HepG2 (cell line): Measurements from ENCODE around the gene COMMD7. TPM values are rescaled to one million over a fixed set of nuclear protein-coding genes. Genes with fewer than 3 reads are reported as not detected.

Source experiments
- CEBPG ChIP-seq: IDR thresholded peaks from 2 replicates; pipeline ENCODE4 v1.6.1; 2016
- DMAP1 ChIP-seq: IDR thresholded peaks from 2 replicates; pipeline ENCODE4 v1.6.1; 2016
- GFI1 ChIP-seq: sonication (generic); formaldehyde crosslinking; IDR thresholded peaks from 2 replicates; pipeline ENCODE4 v1.5.0; 2020; ENCODE audit warnings: missing genetic modification reagents, mild to moderate bottlenecking, borderline replicate concordance
- HOXA3 ChIP-seq: sonication (generic); formaldehyde crosslinking; IDR thresholded peaks from 2 replicates; pipeline ENCODE4 v1.5.0; 2020; ENCODE audit warnings: missing genetic modification reagents
- KDM3A ChIP-seq: IDR thresholded peaks from 2 replicates; pipeline ENCODE4 v1.6.1; 2018; ENCODE audit warnings: low read depth, missing compliant biosample characterization
- LCORL ChIP-seq, 2 experiments: fragments of 450-650 bp in 1 of 2; sonication (generic) in 1 of 2; formaldehyde crosslinking in 1 of 2; IDR thresholded peaks; 2 replicates each; pipeline versions ENCODE4 v1.5.0 to v1.6.1; 2017 to 2020; ENCODE audit warnings: antibody characterized with exemption in 1 of 2, missing genetic modification reagents in 1 of 2
- MEIS2 ChIP-seq: sonication (generic); formaldehyde crosslinking; IDR thresholded peaks from 2 replicates; pipeline ENCODE4 v1.9.0; 2021; ENCODE audit warnings: mild to moderate bottlenecking, missing genetic modification reagents
- NR2F6 ChIP-seq, 2 experiments: IDR thresholded peaks; 2 replicates each; pipeline ENCODE4 v1.6.1; 2016; ENCODE audit warnings: antibody characterized with exemption in 1 of 2, mild to moderate bottlenecking in 1 of 2
- POLR2A ChIP-seq, 2 experiments: IDR thresholded peaks; 2 replicates each; pipeline ENCODE4 v1.6.1; 2011; ENCODE audit warnings: low read depth in 2 of 2, low read length in 2 of 2, mild to moderate bottlenecking in 1 of 2, moderate library complexity in 1 of 2; ENCODE audit not compliant: insufficient read depth in 1 of 2
- POLR2G ChIP-seq: fragments of 200-400 bp; formaldehyde crosslinking; IDR thresholded peaks from 2 replicates; pipeline ENCODE4 v1.6.1; 2018; ENCODE audit warnings: mild to moderate bottlenecking, low read depth, low read length, moderate library complexity
- ZFP82 ChIP-seq: sonication (generic); formaldehyde crosslinking; IDR thresholded peaks from 2 replicates; pipeline ENCODE4 v1.5.1; 2020; ENCODE audit warnings: mild to moderate bottlenecking, missing genetic modification reagents, borderline replicate concordance
- ZNF230 ChIP-seq: sonication (generic); formaldehyde crosslinking; IDR thresholded peaks from 2 replicates; pipeline ENCODE4 v1.4.0; 2020; ENCODE audit warnings: mild to moderate bottlenecking, missing genetic modification reagents
- ZNF331 ChIP-seq: sonication (generic); formaldehyde crosslinking; IDR thresholded peaks from 2 replicates; pipeline ENCODE4 v1.4.0; 2020; ENCODE audit warnings: missing genetic modification reagents
- ZNF850 ChIP-seq: sonication (generic); formaldehyde crosslinking; conservative IDR thresholded peaks from 2 replicates; pipeline ENCODE4 v1.9.0; 2021; ENCODE audit warnings: mild to moderate bottlenecking, missing genetic modification reagents
- polyA plus RNA-seq, 8 experiments: library from polyadenylated mRNA; depleted of rRNA in 3 of 8; stranded (reverse) in 7 of 8; unstranded in 1 of 8; fragments of >200 nt; fragmentation: Illumina TruSeq in 4 of 8; extraction: Trizol in 4 of 8; gene quantifications; 2 replicates each; pipeline versions ENCODE4 v1.2.1 to v1.2.3, GENCODE V29; 2011 to 2016; ENCODE audit warnings: low read depth in 4 of 8, missing spikeins in 1 of 8, mixed read lengths in 1 of 8; ENCODE audit not compliant: insufficient read depth in 1 of 8
- total RNA-seq, 5 experiments: library from RNA; depleted of rRNA; stranded (reverse); fragments of >200 nt; fragmentation: Illumina TruSeq; extraction: Trizol; gene quantifications; 2 replicates each; pipeline ENCODE4 v1.2.3, GENCODE V29; 2016; ENCODE audit warnings: low read depth in 1 of 5
- TF ChIP-seq, protein P1 (sequence below): sonication (generic); formaldehyde crosslinking; IDR thresholded peaks from 2 replicates; pipeline ENCODE4 v1.8.1; 2023; ENCODE audit warnings: missing genetic modification reagents, mild to moderate bottlenecking, borderline replicate concordance
- TF ChIP-seq, protein P2 (sequence below): sonication (generic); formaldehyde crosslinking; IDR thresholded peaks from 2 replicates; pipeline ENCODE4 v1.4.0; 2020; ENCODE audit warnings: mild to moderate bottlenecking, missing genetic modification reagents
- TF ChIP-seq, protein P3 (sequence below): sonication (generic); formaldehyde crosslinking; IDR thresholded peaks from 2 replicates; pipeline ENCODE4 v1.5.0; 2020; ENCODE audit warnings: mild to moderate bottlenecking, missing genetic modification reagents, moderate library complexity
- TF ChIP-seq, protein P4 (sequence below): sonication (generic); formaldehyde crosslinking; IDR thresholded peaks from 2 replicates; pipeline ENCODE4 v1.5.1; 2020; ENCODE audit warnings: mild to moderate bottlenecking, missing genetic modification reagents, borderline replicate concordance
- TF ChIP-seq, protein P5 (sequence below): sonication (generic); formaldehyde crosslinking; IDR thresholded peaks from 2 replicates; pipeline ENCODE4 v1.8.1; 2022; ENCODE audit warnings: mild to moderate bottlenecking, missing genetic modification reagents

Gene COMMD7
- total and polyA plus RNA-seq, 2 of the 13 experiments (the other 11 are each of a cell fraction or from before 2014, with no cell fraction given): 42.1 to 53.3 TPM

DNA sequence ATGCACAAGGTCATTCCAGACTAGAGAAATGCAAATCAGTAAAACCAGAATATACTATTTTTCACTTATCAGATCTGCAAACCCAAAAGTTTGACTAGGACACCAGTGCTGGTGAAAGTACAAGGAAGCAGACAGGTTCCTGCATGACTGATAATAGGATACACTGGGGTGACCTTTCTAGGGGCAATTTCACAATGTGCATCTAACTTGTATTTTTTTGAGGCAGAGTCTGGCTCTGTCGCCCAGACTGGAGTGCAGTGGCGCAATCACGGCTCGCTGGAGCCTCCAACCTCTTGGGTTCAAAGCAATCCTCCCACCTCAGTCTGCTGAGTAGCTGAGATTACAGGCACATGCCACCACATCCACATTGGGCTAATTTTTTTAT, 11.4 kb downstream of the COMMD7 start (continued):
- TF ChIP-seq, protein P1, sequence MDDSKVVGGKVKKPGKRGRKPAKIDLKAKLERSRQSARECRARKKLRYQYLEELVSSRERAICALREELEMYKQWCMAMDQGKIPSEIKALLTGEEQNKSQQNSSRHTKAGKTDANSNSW: no peak
- TF ChIP-seq GFI1 (peak; percentile 88), LCORL (IDR thresholded peaks at IDR 0.05) (no peak), LCORL (CRISPR knock-in tag; IDR thresholded peaks at IDR 0.05) (peak; percentile 77), POLR2G (no peak), NR2F6 (IDR thresholded peaks at IDR 0.05) (peak; percentile 86), NR2F6 (CRISPR knock-in tag; IDR thresholded peaks at IDR 0.05) (peak; percentile 79), ZFP82 (peak; percentile 66; the same call in 1 of the 2 replicates), DMAP1 (CRISPR knock-in tag) (0 out of 2 replicates have a peak, but pooled peaks have one; percentile 52), MEIS2 (peak; percentile 72; the same call in 1 of the 2 replicates), ZNF230 (CRISPR knock-in tag) (0 out of 2 replicates have a peak, but pooled peaks have one; percentile 13), POLR2A (IDR thresholded peaks at IDR 0.05; ENCODE audit: insufficient read depth in 1 of 2, low read depth in 2 of 2, low read length in 2 of 2) (peak in 1 of 2 experiments; percentile 32; a peak in 1 of 4 replicates), HOXA3 (peak; percentile 67), ZNF850 (0 out of 2 replicates have a peak, but pooled peaks have one; percentile 62), ZNF331 (0 out of 2 replicates have a peak, but pooled peaks have one; percentile 19), KDM3A (CRISPR knock-in tag) (0 out of 2 replicates have a peak, but pooled peaks have one; percentile 72), CEBPG (peak; percentile 97)
- TF ChIP-seq, protein P2, sequence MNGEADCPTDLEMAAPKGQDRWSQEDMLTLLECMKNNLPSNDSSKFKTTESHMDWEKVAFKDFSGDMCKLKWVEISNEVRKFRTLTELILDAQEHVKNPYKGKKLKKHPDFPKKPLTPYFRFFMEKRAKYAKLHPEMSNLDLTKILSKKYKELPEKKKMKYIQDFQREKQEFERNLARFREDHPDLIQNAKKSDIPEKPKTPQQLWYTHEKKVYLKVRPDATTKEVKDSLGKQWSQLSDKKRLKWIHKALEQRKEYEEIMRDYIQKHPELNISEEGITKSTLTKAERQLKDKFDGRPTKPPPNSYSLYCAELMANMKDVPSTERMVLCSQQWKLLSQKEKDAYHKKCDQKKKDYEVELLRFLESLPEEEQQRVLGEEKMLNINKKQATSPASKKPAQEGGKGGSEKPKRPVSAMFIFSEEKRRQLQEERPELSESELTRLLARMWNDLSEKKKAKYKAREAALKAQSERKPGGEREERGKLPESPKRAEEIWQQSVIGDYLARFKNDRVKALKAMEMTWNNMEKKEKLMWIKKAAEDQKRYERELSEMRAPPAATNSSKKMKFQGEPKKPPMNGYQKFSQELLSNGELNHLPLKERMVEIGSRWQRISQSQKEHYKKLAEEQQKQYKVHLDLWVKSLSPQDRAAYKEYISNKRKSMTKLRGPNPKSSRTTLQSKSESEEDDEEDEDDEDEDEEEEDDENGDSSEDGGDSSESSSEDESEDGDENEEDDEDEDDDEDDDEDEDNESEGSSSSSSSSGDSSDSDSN: 0 out of 2 replicates have a peak, but pooled peaks have one; percentile 25
- TF ChIP-seq, protein P3, sequence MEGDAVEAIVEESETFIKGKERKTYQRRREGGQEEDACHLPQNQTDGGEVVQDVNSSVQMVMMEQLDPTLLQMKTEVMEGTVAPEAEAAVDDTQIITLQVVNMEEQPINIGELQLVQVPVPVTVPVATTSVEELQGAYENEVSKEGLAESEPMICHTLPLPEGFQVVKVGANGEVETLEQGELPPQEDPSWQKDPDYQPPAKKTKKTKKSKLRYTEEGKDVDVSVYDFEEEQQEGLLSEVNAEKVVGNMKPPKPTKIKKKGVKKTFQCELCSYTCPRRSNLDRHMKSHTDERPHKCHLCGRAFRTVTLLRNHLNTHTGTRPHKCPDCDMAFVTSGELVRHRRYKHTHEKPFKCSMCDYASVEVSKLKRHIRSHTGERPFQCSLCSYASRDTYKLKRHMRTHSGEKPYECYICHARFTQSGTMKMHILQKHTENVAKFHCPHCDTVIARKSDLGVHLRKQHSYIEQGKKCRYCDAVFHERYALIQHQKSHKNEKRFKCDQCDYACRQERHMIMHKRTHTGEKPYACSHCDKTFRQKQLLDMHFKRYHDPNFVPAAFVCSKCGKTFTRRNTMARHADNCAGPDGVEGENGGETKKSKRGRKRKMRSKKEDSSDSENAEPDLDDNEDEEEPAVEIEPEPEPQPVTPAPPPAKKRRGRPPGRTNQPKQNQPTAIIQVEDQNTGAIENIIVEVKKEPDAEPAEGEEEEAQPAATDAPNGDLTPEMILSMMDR: 0 out of 2 replicates have a peak, but pooled peaks have one; percentile 14
- TF ChIP-seq, protein P4, sequence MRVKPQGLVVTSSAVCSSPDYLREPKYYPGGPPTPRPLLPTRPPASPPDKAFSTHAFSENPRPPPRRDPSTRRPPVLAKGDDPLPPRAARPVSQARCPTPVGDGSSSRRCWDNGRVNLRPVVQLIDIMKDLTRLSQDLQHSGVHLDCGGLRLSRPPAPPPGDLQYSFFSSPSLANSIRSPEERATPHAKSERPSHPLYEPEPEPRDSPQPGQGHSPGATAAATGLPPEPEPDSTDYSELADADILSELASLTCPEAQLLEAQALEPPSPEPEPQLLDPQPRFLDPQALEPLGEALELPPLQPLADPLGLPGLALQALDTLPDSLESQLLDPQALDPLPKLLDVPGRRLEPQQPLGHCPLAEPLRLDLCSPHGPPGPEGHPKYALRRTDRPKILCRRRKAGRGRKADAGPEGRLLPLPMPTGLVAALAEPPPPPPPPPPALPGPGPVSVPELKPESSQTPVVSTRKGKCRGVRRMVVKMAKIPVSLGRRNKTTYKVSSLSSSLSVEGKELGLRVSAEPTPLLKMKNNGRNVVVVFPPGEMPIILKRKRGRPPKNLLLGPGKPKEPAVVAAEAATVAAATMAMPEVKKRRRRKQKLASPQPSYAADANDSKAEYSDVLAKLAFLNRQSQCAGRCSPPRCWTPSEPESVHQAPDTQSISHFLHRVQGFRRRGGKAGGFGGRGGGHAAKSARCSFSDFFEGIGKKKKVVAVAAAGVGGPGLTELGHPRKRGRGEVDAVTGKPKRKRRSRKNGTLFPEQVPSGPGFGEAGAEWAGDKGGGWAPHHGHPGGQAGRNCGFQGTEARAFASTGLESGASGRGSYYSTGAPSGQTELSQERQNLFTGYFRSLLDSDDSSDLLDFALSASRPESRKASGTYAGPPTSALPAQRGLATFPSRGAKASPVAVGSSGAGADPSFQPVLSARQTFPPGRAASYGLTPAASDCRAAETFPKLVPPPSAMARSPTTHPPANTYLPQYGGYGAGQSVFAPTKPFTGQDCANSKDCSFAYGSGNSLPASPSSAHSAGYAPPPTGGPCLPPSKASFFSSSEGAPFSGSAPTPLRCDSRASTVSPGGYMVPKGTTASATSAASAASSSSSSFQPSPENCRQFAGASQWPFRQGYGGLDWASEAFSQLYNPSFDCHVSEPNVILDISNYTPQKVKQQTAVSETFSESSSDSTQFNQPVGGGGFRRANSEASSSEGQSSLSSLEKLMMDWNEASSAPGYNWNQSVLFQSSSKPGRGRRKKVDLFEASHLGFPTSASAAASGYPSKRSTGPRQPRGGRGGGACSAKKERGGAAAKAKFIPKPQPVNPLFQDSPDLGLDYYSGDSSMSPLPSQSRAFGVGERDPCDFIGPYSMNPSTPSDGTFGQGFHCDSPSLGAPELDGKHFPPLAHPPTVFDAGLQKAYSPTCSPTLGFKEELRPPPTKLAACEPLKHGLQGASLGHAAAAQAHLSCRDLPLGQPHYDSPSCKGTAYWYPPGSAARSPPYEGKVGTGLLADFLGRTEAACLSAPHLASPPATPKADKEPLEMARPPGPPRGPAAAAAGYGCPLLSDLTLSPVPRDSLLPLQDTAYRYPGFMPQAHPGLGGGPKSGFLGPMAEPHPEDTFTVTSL: peak; percentile 53; the same call in 1 of the 2 replicates
- TF ChIP-seq, protein P5, sequence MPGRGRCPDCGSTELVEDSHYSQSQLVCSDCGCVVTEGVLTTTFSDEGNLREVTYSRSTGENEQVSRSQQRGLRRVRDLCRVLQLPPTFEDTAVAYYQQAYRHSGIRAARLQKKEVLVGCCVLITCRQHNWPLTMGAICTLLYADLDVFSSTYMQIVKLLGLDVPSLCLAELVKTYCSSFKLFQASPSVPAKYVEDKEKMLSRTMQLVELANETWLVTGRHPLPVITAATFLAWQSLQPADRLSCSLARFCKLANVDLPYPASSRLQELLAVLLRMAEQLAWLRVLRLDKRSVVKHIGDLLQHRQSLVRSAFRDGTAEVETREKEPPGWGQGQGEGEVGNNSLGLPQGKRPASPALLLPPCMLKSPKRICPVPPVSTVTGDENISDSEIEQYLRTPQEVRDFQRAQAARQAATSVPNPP (CRISPR knock-in tag): 0 out of 2 replicates have a peak, but pooled peaks have one; percentile 18
